ENCODE results near the gene PMS1. TPM values are rescaled to one million over a fixed set of nuclear protein-coding genes. Genes with fewer than 3 reads are reported as not detected.

PMS1 gene
- total and polyA plus RNA-seq, 4 donors = 10.4 to 33.3 (median 15.3) TPM

Other genes starting within 250 kb of the PMS1 start
- gene SLC40A1, start 203.7 kb upstream of the PMS1 start, total RNA-seq = 10 to 100 TPM; 48.8 to 95.6 TPM
- gene SLC40A1, start 203.7 kb upstream of the PMS1 start, polyA plus RNA-seq = 100 to 1,000 TPM; 110 to 170 TPM
- 10 to 100 TPM; 30.2 to 37.7 TPM for gene ASNSD1, start 123.0 kb upstream of the PMS1 start, total RNA-seq
- 10 to 100 TPM; 26.7 to 34.3 TPM for gene ASNSD1, start 123.0 kb upstream of the PMS1 start, polyA plus RNA-seq
- 10 to 100 TPM; 18.9 to 27.2 TPM for gene ANKAR, start 109.8 kb upstream of the PMS1 start, total RNA-seq
- gene ANKAR, start 109.8 kb upstream of the PMS1 start, polyA plus RNA-seq = 1 to 10 TPM; 1.0 to 7.5 TPM
- 1 to 10 TPM; 3.2 to 7.6 TPM for gene OSGEPL1, start 21.7 kb upstream of the PMS1 start, total RNA-seq
- 1 to 10 TPM; 2.9 to 3.5 TPM for gene OSGEPL1, start 21.7 kb upstream of the PMS1 start, polyA plus RNA-seq
- gene ORMDL1, start 111 bp upstream of the PMS1 start, total RNA-seq = 10 to 100 TPM; 52.4 to 63.4 TPM
- 100 to 1,000 TPM in 1 of 2 donors, 10 to 100 TPM in 1; 46.0 to 121 TPM for gene ORMDL1, start 111 bp upstream of the PMS1 start, polyA plus RNA-seq

Measured in aorta (tissue), 4 donors.